SK-N-DZ (cell line): ENCODE data around the gene MAX. TPM values are rescaled to one million over a fixed set of nuclear protein-coding genes. Genes with fewer than 3 reads are reported as not detected.

Experiments used
- DNase-seq: peaks from one replicate; pipeline ENCODE4 v3.0.0-alpha.2; 2015; ENCODE audit warnings: low spot score
- polyA plus RNA-seq, 2 experiments: library from polyadenylated mRNA; depleted of rRNA; stranded (reverse); fragments of >200 nt; gene quantifications; 2 replicates each; pipeline ENCODE4 v1.2.3, GENCODE V29; 2014

The MAX gene, protein sequence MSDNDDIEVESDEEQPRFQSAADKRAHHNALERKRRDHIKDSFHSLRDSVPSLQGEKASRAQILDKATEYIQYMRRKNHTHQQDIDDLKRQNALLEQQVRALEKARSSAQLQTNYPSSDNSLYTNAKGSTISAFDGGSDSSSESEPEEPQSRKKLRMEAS
- polyA plus RNA-seq (2014; cell fraction: cytosol; rRNA removed) = 36.6 and 38.1 TPM in 2 replicates
- 20.2 and 22.4 TPM in 2 replicates for polyA plus RNA-seq (2014; cell fraction: nucleus; rRNA removed)

DNA sequence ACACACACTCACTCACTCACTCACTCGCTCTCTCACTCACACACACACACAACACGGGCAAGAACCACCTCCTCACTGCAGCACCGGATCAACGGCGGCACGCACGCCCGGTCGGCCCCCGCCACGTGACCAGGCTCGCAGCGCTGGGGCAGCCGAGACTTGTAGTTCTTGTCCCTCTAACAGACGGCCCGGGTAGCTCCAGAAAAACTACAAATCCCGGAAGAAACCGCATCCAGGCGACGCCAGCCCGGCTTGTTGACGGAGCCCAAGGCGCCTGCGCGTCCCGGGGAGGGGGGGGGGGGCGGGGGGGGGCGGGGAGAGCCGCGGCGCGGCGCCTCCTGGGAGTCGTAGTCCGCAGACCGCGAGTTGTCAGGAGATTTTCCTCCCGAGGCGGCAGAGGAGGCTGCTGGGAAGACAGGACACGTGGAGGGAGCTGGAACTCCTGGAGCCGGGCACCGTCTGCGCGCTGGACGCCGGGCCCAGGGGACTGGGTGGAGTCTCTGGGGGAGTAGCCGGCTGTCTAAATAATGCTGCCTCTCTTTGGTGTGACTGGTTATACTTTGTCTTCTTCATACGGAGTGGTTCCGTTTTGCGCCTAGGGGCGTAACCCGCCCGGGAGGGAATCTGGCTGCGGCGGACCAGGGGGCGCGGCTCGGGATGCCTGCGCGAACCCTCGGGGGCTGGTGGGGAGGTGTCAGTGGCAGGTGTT lies at the start of gene MAX:
MAX (minus strand) TSS at position 77 of the 709 bp plus-strand sequence. CDS start 178 bp downstream, outside the sequence.
- DNase-seq = peak; percentile 96

DNA sequence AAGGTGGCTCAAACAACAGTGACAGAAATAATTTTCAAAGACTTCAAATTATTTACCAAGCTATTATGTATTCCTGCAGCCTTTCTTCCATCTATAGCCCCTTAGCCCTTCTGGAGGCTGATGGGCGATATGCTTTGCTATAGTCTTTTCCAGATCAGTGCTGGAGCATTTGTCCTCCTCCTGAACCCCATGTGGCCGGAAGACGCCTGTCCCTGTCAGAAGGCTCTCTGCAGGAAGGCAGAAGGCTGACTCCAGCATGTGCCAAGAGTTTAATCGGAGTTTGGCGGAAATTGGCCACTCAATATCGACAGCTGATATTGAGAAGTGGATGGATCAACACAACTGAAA lies 49.3 kb upstream of the MAX start:
- DNase-seq = no peak

DNA sequence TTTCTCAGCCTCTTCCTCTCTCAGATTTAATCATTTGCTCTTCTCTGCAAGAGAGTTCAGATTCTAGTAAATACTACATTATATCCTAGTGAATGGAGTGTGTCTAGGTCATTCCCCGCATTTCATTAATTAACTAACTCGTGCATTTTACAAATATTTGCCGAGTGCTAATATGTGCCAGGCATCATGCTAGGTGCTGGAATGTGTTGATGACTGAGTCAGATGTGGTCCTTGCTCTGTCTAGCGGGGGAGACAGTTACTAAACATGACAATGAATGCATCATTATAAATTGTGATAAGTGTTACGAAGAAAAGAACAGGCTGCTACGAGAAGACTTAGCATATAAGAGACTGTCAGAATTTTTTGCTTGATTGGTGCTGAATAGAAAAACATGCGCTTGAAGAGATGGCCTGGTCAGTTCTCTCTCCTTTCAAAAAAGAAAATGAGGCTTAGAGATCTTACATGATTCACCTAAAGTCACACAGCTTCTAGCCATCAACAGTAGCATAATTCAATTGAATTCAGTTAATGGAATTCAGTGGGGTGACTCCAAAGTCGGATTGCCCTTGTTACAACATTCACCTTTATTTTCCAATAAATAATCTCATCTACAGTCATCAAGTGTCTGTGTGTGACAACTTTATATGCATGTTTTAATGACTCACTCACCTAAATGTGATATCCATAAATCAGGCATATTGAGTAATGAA lies 48.7 kb upstream of the MAX start:
- no peak for DNase-seq

DNA sequence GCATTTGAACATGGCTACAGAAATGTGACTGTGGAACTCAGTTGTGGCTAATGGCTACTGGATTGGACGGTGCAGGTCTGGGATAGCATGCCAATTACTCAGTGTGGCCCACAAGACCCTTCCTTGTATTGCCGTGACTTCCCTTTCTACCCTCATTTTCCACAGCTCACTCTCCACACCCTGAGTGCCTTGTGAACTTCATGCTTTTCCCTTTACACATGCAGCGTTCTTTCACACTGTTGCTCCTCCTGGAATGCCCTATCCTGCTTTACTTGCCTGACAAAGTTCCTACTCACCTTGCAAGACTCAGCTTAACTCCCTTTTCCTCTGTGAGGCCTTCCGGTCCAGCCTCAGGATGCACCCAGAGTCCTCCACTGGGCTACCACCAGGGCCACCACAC lies 46.8 kb upstream of the MAX start:
- DNase-seq = no peak

DNA sequence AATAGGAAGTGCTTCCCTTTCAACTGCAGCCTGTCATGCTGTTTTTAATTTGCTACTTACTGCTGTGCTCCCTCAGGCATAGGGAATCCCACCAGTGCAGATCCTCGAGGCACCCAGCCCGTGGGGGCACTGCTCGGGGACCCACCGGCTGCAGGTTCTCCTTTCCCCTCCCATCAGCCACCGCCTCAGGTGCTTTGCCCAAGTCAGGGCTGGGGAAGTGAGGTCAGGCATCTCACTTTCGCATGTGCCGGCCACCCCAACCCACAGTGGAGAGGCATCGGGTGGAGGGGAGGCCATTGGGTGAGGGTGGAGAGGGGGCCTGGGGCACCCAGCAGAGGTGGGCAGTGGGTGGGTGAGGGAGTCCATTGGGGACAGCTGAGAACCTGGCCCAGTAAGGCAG lies 41.9 kb upstream of the MAX start:
- DNase-seq = no peak

DNA sequence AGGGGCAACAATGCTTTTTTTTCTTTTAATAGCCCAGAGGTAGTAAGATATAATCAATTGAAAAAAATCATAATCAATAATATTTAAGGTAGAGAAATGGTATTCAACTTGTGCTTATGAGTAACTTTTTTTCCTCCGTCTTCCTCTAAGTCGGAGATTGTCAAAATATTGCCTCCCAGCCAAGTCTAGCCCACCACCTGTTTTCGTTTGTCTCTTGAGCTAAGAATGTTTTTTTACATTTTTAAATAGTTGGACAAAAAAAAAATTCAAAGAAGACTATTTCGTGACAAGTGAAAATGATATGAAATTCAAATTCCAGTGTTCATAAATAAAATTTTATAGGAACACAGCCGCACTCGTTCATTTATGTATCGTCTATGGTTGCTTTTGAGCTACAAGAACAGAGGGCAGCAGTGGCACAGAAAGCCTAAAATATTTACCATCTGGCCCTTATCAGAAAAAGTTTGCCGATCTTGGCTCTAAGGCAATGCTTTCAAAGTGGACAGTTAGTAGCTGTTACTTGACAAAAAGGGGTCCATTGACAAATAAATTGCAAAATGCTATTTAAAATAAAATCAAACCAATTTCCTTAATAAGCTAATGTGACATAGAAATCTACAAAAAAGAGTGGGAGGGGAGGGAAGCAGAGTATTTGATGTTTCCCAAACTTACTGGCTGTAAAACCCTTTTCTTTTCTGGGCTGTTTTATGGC lies 40.8 kb upstream of the MAX start:
- DNase-seq = no peak

DNA sequence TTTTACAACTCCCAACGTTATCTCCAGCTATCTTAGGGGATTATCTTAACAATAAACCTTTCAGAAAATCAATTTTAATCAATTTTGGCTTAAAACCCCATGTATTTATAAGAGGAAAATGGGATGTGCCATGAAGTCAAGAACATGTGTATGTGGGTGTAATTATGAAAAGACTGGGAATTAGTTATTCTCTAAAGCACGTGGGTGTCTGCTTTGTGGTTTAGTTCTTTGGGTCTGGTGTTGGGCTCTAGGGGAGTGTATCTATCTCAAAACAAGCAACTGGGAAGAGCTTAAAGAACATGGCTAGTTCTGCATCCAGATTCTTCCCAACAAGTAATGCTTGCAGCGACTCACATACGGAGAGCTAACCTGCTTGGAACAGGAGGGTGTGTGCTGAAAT lies 40.1 kb upstream of the MAX start:
- DNase-seq = no peak

DNA sequence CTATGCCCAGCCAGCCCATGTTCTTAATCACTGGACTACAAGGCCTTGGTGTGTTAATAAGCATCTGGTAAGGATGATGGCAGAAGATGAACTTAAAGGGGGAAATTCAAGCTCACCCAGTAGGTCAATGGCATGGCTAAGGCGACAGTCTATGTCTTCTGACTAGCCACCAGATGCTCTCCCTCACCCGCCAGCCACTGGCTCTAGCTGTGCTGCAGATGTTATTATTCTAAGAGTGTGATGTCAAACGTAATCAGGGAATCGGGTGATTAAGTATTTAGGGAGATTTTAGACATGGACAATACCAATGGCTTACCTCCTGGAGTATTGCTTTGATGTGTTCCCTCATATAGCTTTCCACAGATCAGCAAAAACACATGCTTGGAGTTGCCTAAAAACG lies 39.2 kb upstream of the MAX start:
- DNase-seq = no peak

DNA sequence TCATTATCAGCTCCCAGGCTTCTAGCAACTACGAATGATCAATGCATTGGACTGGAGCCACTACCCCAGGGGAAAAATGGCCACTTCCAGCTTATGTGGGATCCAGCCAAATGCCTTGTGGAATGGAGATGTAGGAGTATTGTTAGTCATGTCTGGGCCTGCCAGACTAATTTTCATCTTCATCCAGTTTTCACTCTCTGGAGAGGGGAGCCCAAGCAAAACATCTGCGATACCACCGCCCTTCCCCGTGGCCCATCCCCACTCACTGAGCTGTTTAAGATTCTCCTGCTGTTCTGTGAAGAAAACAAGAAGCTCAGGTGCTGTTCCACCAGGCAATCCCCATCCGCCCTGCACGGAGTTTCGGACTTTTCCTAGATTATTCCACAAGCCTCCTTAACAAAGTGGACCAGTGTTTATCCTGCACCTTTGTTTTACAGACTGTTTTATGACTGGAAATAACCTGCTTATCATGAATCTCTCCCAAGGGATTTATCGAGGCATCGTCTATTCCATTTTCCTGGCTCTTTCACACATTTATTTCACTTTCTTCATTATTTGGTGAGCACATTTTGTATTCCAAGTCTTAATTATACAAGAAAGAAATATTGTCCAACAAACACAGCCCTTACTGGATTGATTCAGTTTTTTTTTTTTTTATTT lies 35.5 kb upstream of the MAX start:
- no peak for DNase-seq

DNA sequence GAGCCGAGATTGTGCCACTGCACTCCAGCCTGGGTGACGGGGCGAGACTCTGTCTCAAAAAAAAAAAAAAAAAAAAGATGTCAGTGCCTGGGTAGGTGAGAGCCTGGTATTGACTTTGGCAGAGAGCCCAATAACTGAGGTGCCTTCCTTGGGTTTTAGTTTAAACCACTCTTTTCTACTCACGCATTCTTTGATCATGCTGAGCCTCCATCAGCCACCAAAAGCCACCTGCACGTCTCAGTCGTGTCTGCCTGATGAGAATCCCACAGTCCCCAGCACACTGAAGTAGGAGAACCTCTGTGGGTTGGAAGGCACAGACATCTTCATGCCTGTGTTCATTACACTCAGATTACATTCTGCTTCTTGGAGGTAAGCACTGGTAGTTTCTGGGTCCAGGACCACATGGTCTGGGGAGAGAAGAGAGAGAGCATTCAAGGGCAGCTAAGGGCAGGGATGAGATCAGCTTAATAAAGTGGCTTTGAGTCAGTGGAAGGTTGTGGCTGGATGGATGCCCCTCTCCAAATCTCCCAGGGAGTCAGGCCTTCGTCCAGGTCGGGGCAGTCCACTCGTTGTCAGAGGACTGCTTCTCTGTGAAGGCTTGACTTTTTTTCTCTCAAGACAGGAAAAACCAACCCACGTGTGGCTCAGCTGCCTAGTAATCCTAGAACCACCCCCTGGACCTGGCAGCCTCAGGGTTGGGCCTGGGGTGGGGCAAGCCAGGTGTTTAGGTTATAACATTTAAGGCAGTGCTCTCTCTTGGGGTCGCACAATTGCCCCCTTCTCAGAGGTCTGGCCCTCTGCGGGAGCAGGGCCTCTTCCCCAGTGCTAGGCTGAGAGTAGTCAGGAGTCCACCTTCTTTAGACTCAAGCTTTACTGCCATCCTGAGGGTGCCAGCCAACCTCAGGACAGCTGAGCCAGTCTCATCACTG lies 32.6 kb upstream of the MAX start:
- DNase-seq = no peak

DNA sequence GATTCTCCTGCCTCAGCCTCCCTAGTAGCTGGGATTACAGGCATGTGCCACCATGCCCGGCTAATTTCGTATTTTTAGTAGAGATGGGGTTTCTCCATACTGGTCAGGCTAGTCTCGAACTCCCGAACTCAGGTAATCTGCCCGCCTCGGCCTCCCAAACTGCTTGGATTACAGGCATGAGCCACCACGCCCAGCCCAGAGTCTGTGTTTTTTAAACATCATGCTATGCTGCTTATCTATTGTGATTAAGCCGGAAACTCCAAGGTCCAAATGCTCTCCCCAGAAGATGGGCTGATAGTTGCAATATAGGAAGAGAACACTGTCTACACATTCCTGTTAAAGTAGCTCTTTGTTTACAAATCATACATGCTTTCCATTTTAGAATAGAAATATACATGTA lies 30.5 kb upstream of the MAX start:
- DNase-seq = no peak

DNA sequence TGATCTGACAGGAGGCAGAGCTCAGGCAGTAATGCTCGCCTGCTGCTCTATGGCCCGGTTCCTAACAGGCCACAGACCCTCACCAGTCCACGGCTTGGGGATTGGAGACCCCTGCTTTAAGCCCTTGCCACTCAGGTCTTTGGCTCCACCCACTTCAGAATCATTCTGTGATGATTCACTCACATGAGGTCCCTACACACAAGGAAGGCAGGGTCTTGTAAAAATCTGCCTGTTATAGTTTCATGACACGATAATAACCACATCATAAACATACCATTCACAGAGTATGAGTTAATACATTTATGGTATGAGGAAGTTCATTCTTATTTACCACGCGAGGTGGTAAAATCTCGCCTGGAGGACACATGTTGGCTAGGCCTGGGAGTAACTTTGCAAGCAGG lies 29.0 kb upstream of the MAX start:
- no peak for DNase-seq

DNA sequence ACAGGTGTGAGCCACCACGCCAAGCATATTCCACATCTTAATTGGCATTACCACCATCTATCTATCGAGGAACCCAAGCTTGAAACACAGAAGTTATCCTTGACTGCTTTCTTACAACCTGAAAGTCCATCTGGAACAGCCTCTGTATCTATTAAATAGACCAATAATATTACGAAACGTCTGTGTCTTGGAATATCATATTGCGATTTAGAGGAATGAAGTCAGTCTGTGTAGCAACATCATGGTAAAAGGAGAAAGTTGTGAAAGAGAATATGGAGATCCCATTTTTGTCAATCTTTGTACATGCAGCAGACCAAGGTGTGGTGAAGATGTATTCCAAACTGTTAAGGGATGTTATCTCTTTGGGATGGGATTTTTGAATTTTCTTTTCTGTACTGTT lies 25.8 kb upstream of the MAX start:
- no peak for DNase-seq

DNA sequence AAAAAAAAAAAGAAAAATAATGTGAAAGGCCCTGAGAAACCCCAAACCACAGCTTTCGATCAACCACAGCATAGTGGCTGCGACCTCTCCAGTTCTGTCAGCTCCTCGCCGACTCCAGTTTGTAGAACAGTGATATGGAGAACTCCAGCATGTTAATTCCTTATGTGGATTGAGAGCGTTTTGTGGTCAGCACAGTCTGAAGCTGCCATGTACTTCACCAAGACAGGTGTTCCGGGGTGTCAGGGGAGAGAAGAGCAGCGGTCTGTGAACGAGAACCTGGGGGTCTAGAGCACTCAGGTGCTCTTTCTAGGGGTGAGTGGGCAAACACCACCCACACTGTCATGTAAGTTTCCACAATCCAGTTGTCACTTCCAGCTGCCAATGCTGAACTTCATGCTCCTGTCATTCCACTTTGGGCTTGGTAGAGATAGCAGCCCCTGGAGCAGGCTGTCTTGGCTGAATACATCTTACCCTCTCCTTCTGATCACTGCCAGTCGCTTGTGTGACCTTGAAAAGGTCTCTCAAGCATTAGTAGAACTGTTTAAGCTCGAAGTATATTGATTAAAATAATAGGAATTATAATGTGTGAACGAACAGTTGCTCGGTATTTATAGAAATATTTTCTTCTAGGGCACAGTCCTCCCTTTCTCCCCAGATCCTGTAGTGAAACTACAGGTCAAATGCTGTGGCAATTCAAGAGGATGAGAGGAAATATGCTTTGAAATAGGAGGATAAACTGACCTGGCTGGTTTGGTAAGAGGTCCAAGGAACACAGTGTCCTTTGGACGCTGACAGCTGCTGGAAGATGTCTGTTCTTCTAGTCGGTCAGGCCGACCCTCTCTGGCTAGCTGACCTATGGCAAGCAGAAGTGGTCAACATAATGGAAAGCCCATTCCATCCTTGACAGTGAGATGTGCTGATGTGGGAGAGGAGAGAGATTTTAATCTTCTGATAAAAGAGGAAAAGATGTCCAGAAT lies 15.7 kb upstream of the MAX start:
- DNase-seq = no peak

DNA sequence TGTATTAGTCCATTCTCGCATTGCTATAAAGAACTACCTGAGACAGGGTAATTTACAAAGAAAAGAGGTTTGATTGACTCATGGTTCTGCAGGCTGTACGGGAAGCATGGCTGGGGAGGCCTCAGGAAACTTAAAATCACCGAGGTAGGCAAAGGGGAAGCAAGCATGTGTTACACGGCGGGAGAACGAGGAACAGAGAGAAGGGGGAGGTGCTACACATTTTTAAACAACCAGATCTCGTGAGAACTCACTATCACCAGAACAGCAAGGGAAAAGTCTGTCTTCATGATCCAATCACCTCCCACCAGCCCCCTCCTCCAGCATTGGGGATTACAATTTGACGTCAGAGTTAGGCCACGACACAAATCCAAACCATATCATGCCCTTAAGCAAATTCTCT lies 13.3 kb upstream of the MAX start:
- DNase-seq = no peak

DNA sequence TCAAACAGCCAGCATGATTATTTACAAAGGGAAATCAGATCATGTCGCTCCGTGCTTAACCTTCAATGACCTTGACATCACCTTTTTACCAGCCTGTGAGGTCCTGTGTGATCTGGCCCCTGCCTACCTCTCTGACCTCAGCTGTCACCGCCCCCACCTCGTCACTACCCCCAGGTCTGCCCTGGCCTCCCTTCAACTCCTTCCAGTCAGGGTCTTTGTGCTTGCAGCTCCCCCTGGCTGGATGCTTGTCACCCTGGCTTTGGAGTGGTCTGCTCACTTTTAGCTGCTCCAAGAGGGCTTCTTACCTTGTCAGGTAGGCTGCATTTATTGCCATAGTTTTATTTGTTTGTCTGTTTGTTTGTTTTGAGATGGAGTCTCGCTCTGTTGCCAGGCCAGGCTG lies 8.2 kb upstream of the MAX start:
- DNase-seq = no peak

DNA sequence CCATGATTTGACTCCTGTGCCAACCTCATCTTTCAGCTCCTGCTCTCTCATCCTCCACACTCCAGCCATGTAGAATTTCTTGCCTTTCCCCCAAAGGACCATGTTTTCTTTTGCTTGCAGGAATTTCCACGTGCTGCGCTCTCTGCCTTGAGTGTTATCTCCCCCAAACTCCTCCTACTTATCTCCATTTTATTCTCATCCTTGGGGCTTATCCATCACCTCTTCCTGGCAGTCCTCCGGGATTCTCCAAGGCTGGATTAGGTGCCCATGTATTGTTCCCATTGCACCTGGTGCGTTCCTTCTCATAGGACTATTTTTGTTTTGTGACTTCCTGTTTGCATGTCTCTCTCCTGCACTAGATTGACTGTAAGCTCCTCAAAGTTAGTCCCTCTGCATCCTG lies 7.0 kb upstream of the MAX start:
- DNase-seq = no peak

DNA sequence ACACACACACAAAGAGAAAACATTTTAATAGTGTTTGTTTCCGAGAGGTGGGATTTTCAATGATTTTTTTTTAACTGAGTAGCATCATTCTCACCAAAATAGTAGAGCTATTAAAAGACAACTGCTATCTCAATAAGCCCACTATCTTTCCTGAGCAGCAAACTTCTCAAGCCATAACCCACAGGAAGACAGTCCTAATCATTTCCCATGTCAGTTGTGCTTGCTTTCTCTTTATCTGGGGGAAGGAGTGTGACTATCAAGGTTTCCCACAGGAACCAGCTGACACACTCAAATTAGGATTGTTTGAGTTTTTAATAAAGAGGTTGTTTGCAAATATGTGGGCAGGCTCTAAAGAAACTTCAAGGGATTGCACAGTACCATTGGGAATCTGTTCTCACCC lies 4.9 kb upstream of the MAX start:
- DNase-seq = no peak

DNA sequence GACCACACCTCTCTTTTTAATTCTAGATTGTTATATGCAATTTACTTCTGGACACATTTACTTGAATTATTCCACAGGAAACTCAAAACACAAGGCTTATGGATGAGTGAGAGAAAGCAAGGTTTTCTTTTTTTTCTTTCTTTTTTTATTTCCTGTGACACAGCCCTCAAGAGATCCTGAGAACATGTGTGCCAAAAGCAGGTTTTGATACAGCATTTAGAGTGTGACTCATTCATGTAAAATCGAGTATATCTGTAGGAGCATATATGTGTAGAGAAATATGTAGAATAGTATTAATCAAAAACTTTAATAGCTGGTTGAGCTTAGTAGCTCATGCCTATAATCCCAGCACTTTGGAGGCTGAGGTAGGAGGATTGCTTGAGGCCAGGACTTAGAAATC lies 4.4 kb upstream of the MAX start:
- no peak for DNase-seq

DNA sequence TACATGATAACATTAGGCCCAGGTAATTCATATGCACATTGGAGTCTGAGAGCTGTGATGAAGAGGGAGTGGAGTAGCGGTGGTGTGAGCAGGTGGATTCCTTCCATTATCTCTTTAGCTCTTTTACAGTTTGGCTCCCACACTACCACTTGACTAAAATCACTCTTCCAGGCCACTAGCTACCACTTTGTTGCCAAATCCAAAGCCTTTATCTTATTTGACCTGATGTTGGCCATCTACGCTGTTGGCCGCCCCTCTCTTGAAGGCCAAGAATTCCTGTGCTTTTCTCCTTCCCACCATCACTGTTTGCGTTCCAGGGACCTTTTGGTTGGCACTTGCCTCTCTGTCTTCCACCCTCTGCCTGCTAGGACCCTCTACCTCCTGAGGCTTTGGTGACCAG lies 4.0 kb upstream of the MAX start:
- DNase-seq = no peak
